Endometrium (tissue), 2 donors: ENCODE results near the gene CALCOCO2.

Experiments
- FAIRE-seq: peaks from 2 replicates; lab custom pipeline; 2012; peaks lifted over from hg19 to GRCh38; lab: Jason Lieb, UNC
- donor health status: control.
- donor health status: control.

CALCOCO2 gene

DNA sequence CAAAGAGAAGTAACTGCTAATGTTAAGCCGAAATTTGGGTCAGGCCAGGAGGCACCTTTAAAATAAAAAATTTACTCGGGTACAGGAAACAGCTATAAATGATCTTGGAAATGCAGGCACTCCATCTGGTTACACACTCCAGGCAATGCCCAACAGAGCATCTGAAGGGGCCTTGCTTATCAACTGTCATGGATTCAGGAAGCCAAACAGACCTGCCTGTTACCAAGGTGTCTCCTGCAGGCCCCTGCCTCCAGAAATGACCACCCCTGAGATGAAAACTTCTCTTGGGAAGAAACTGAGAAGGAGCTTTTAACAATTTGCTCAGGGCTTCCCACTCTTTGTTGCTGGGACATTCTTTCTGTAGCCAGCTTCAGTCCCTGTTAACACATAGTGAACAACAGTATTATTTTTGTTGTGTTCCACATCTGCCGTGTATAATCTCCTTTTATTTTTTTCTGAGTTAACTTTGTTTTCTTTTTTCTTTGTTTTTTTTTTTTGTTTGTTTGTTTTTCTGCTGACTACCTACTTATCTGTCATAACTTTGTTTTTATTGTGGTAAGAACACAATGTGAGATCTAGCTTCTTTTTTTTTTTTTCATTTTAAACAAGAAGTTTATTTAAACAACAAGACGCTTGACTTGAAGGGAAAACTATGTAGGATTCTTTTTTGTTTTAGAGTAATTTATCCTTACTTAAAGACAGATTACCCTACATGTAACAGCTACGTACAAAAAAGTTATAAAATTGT lies 43.0 kb downstream of the CALCOCO2 start:
- FAIRE-seq: peak; percentile 97

DNA sequence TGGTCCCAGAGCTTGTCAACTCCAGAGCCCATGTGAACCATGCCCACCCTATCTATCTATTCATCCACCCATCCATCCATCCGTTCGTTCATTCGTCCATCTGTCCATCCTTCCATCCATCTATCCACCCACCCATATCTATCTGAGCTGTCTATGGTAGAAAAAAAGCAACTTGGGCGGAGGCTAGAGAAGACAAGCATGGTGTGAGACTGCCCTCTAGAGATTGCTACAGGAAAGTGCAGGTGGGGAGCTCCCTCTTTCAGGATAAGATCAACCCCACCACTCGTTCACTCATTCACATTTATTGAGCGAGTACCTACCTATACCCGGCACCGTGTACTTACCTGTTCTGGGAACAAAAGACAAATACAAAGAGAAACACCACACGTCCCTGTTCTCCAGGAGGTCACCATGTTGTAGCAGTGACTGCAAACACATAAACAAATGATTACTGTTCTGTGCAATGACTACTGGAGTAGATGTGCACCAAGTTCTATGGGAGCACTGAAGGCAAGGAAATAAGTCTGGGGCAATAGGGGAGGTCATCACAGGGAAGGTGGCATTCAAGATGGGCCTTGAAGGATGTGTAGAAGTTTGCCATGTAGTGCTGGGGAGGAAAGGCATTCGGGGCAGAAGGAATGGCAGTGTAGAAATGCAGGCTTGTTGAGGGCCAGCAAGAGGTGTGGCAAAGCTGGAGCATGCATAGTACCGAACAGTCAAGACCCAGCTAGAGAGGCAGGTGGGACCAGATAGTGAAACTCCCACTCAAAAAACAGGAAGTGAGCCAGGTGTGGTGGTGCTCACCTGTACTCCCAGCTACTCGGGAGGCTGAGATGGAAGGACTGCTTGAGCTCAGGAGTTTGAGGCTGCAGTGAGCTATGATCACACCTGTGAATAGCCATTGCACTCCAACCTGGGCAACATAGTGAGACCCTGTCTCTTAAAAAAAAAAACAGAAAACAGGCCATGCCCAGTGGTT lies 48.4 kb downstream of the CALCOCO2 start:
- no peak for FAIRE-seq

DNA sequence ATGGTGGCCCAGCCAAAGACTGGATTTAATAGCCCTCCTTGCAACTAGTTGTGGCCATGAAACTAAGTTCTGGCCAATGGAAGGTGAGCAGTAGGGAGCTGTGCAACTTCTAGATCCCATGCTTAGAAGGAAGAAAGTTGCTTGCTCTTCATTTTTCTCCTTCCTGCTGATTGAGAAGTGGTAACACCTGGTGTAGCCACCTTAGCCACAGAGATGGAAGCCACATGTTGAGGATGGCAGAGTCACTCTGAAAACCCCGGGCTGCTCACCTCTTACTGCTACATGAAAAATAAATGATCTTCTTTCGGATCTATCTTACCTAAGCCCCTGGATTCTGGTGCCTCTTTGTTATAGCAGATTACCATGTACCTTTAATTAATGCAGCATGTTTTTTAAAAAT lies 51.4 kb downstream of the CALCOCO2 start:
- FAIRE-seq: no peak

DNA sequence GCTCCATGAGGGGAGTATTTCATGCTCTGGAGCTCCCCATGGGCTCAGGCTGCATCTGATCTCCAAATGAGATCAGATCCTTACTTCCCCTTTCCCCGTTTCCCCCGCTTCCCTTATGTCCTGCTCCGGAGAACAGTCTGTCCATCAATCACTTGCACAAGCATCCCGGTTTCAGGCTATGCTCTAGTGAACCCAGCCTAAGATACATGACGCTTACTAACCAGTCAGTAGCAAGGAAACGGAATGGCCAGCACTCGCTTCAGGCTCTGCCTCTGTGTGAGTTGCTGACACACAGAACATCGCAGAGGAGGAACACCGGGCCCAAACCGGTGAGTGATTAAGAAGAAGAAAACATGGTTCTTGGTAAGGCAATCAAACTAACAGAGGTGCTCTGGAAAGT lies 52.3 kb downstream of the CALCOCO2 start:
- no peak for FAIRE-seq

DNA sequence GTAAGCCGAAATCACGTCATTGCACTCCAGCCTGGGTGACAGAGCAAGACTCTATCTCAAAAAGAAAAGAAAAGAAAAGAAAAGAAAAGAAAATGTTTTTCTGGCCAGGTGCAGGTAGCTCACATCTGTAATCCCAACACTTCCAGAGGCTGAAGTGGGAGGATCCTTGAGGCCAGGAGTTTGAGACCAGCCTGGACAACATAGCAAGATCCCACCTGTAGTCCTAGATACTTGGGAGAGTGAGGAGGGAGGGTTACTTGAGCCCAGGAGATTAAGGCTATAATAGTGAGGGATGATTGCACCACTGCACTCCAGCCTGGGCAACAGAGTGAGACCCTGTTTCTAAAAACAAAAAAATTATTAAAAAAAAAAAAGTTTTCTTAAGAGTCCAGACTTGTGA lies 59.3 kb downstream of the CALCOCO2 start:
- no peak for FAIRE-seq

DNA sequence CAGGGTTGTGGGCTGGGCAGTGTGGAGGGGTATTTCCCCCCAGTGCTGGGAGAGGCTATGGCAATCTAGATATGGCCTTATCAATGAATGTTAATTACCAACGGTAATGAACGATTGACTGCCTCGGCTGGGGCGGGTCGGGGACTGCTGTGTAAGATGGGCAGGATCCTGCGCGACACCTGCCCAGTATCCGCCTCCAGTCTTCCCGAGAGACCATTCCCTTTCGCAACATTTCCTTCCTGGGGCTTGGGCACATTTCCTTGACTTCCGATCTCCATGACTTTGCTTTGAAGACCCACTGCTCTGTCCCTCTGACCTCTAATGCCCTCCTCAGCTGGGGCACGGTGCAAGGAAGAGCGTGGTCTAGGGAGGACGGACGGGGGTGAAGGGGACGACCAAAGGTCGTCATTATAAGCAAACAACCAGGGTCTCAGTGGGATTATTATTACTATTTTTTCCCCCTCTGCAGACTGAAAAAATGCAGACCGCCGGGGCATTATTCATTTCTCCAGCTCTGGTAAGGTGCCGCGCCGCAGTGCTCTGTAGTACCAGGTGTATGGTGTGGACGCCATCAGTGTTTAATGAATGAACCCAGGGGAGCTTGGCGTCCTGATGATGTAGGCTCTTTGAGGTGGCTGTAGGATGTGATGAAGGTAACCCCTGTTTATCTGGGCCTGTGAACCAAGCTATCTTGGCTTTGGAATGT lies 62.3 kb downstream of the CALCOCO2 start:
- FAIRE-seq: no peak

DNA sequence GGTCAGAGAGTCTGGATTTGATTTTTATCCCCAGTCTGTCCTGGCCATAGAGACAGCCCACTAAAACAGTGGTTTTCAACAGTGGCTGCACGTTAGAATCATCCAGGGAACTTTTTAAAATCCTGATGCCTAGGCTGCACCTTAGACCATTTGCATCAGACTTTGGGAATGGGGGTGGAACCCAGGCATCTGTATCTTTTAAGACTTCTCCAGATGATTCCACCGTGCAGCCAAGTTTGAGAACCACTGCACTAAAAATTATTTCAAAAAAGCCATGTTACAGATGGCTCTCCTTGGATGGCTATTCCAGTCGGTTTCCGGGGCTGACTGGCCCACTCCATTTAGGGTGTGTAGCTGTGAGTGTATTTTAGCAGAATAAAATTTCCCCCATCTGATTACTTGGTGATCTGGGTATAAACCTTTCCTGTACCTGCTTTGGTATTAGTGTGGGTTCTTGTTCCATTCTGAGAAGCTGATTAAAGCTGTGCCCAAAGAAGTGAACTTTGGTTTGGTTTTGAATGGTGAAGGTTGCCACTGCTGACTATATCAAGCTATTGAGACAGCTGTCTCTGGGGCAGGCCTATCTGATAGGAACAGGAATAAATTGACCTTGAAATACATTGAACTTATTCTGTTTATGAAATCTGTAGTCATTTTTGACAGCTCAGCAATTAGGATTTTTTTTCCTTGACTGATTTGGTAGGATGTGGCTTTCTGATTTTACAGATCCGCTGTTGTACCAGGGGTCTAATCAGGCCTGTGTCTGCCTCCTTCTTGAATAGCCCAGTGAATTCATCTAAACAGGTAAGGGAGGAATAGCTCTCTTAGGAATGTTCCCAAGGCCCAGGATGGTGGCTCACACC lies 63.0 kb downstream of the CALCOCO2 start:
- no peak for FAIRE-seq

DNA sequence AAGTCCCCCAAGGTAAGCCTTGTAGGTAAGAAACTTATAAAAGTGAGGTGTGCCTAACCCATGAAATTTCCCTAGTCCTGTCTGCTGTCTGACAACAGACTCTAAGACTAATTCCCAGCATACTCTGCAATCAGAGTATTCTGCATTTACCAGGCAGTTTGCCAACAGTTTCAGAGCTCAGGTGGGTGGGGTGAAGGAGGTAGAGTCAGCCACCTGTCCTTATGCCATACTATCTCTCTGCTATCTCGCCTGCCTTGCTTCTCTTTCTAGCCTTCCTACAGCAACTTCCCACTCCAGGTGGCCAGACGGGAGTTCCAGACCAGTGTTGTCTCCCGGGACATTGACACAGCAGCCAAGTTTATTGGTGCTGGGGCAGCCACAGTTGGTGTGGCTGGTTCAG lies 64.1 kb downstream of the CALCOCO2 start:
- no peak for FAIRE-seq

DNA sequence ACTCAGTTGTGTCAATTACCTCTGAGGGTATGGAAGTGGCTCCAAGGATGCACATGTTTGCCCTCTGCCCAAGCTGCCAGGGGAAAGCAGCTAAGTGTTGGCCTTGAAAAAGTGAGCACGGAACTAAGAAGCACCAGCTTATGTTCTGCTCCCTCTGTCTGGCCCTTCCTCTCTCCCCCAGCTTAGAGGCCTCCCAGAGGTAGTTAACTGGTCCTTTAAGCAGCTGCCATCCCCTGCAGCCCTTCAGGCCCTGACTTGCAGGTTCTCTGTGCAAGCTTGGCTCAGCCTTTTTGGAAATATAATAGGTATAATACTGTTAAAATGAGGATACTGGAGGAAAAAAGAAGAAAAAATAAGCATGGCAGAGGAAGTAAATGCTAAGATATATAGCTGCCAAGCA lies 70.4 kb downstream of the CALCOCO2 start:
- no peak for FAIRE-seq

DNA sequence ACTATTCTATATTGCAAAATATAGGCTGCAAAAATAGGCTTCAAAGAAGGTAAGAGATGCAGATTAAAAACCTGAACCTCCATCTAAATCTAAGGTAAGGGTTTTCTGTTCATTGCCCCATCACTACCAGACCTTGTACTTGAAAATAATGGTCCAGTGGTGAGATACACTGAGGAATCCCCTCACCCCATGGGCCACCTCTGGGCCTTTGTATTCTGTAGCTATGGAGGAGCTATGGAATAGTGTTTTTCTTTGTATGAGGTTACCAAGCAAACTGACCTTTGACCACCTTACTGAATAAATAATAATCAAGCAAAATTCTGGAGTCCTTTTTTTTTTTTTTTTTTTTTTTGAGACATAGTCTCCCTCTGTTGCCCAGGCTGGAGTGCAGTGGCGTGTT lies 72.6 kb downstream of the CALCOCO2 start:
- FAIRE-seq: no peak

DNA sequence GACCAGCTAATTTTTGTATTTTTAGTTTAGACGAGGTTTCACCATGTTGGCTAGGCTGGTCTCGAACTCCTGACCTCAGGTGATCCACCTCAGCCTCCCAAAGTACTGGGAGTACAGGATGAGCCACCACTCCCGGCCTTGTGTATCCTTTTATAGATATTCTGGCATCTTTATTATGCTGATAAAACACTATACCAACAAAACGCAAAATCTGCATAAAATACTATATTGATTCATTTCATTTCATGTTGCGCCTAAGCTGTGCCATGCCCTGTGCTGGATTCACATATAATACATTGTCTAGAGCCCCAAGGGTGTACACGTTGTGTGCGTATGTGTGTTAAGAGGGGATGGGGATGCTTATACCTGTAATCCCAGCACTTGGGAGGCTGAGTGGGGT lies 73.6 kb downstream of the CALCOCO2 start:
- FAIRE-seq: no peak

DNA sequence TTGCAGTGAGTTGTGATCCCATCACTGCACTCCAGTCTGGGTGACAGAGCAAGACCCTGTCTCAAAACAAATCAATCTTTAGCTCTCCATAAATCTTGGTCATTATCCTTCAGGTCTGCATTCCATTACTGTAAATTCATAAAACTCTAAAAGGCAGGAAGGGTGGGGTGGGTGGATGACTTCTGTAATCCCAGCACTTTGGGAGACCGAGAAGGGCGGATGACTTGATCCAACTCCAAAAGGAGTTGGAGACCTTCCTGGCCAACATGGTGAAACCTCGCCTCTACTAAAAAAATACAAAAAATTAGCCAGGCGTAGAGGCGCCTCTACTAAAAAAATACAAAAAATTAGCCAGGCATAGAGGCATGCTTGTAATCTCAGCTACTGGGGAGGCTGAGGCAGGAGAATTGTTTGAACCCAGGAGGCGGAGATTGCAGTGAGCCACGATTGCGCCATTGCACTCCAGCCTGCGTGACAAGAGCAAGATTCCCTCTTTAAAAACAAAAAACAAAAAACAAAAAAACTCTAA lies 75.2 kb downstream of the CALCOCO2 start:
- no peak for FAIRE-seq

DNA sequence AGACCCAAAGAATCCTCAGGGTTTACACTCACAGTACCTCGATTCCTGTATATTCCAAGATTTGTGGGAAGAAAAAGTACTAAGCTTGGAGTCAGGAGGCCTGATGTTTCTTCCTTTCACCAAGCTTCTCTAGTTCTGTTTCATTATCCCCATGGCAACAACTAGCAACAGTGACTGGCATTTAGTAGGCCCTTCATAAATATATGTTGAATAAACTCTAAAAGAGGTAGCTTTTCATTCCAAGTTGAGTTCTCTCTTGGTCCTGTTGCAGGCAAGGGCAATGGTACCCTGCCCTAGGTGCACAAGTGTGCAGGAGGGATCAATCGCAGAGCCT lies 76.8 kb downstream of the CALCOCO2 start:
- no peak for FAIRE-seq

DNA sequence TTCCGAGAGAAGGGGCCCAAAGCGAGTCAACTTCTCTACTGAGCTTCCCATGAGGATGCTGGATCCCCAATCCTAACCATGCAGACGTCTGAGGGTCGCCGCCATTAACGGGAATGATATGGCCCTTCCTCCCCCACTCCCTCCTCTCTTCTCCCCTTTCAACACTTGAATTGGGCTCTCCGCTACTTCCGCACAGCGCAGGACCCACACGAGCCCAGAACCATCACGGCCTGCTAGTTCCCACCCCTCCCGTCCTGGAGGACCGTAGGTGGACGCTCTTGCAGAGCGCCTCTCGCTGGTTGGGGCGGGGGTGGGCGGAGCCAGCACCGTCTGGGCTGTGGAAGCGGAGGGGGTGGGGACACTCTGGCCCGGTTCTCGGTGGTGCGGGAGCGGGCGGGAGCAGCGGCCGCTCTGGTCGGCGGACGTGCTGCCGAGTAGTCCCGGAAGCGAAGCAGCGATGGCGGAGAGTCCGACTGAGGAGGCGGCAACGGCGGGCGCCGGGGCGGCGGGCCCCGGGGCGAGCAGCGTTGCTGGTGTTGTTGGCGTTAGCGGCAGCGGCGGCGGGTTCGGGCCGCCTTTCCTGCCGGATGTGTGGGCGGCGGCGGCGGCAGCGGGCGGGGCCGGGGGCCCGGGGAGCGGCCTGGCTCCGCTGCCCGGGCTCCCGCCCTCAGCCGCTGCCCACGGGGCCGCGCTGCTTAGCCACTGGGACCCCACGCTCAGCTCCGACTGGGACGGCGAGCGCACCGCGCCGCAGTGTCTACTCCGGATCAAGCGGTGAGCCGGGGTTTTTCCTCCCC lies 77.4 kb downstream of the CALCOCO2 start, which contains the start of gene UBE2Z:
UBE2Z (plus strand) TSS at position 361 of the 797 bp plus-strand sequence; CDS start at position 458, 97 bp downstream.
- no peak for FAIRE-seq

DNA sequence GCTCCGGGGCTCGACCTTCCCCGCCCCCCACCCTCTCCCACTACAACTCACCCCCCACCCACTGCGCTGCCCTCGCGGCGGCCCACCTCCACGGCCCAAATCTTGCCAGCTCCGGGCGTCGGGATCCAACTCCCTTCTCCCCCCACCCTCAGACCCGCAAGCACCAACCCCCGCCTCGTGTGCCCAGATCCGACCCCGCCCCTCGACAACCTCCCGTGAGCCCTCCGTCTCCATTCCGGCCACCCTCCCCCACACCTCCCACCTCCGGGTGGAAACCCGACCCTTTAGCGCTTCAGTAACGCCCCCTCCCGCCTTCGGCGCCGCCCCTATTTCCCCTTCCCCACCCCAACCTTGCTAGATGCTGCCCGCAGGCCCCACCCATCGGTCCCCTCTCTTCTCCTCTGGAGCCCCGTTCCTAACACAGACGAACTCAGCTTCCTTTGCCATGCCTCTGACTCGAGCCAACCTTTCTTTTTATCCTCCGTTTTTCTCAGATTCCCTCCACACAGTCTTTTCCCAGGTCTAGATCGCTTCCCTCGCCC lies 78.1 kb downstream of the CALCOCO2 start:
- FAIRE-seq: no peak

DNA sequence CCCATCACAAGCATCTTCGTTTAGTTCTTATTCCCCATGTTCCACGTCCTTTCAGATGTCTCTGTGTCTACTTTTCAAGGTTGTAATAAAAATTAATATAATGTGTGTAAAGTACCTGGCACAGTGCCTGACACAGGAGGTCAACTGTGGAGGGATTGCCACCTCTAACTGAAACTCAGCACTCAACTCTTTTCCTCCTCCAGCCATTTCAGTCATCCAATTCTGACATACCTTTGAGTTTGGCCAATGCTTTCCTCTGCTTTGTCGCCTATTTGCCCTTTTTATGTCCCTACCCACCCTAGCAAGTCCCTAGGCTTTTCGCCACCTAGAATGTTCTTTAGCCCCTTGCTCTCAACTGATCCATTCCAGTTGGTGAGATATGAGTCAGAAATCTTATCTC lies 78.9 kb downstream of the CALCOCO2 start:
- FAIRE-seq: no peak

DNA sequence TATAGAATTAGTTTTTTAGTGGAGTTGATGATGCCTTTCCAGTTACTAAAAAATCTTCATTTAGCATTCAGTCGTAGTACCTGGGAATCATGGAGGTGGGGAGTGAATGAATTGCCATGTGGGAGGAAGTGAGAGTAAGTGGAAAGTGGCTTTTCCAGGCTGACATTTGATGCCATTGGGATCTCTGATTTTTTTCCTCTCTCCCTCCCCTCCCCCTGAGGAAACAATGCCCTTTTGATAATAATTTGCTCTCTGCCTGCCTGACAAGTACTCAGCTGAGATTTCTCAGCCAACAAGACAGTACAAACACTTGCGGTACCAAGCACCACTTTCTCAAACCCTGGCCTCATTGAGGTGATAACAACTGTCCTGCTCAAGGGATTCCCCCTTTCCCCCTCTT lies 79.5 kb downstream of the CALCOCO2 start:
- FAIRE-seq: no peak

DNA sequence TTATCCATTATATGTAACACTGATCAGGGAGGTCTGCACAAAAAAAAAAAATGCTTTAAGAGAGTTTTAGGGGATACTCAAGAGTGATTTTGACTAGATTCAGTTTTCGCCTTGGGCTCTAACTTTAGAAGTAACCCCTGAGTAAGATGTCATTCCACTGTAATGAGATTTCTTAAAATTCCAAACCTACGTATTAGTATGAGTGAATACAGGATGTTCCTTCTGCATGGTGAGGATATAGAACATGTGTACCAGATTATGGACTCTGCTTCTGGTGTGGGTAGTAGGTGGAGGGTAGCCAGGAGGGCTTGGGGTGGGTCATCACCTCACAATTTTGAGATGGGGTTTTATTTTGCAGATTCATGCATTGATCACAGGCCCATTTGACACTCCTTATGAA lies 81.6 kb downstream of the CALCOCO2 start:
- FAIRE-seq: no peak
